Endometrial microvascular endothelial cells (primary cell): ENCODE measurements around the gene UBTD1. TPM values are rescaled to one million over a fixed set of nuclear protein-coding genes. Genes with fewer than 3 reads are reported as not detected.
"Not testable (repeated sequence)": the region's sequence is repeated elsewhere in the genome, so short reads cannot be mapped to it uniquely, and the experiment has no call there.

Experiments
- in situ Hi-C: cut with HindIII; loops from 2 replicates; pipeline ENCODE4 v1.10.0; 2017; ENCODE audit warnings: low sequenced_read_pairs, low pct_unique_long_range_greater_than_20kb; ENCODE audit errors: inconsistent ontology term
- total RNA-seq: library from RNA; depleted of rRNA; stranded (reverse); fragments of >200 nt; gene quantifications from one replicate; pipeline ENCODE4 v1.2.3, GENCODE V29; 2015; ENCODE audit errors: inconsistent ontology term

Gene UBTD1
- total RNA-seq, 1 donor from 2014 or later, result 34.5 TPM

GRCh38 chr10:97549587-97550322 lies 51.0 kb downstream of the UBTD1 start:
- in situ Hi-C loops, result no loop called here

DNA sequence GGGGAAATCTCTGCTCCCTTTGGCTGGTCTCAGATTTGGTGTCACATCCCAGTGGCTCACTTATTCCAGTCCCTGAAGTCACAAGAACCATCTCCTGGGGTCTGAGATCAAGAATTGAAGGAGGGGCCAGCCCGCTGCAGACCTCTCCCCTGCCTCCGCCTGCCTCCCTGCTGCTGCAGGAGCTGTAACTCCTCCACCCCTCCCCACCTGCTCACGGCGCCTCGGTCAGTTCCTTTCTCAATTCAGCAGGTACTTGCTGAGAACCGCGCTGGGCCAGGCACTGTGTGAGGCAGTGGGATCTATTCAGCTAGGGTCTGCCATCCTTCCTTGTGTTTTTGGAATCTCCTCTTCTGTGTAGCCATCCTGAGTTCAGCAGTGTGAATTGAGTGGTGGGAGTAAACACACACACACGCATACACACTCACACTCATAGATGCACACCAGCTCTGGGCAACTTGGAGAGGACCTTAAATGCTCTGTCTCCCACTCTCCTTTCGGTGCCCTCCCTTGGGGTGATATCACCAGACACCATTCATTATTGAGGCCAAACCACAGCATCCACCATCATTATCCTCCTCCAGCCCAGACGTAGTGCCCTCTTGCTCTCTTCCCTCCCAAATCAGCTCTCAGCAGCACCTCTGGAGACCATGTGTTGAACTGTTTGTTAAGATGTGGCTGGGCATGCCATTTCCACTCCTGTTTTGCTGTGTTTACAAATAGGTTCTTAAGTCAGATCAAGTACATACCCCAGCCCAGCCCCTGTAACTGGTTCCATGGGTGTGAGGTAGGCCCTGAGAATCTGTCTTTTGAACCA lies 51.8 kb downstream of the UBTD1 start:
- in situ Hi-C loops, result no loop called here

DNA sequence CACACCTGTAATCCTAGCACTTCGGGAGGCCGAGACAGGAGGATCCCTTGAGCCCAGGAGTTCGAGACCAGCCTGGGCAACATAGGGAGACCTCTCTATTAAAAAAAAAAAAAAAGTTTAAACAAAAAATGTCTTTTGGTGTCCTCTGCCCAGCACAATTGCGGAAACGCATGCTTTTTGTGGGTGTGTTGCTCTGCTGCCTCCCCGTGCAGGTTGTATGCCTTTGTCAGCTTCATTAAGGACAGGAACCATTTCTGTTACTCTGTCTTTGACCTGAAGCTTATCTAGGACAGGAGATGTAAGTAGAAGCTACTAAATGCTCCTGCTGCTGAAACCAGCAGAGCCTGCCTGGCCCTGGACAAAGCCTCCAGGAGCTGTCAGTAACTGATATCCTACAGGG lies 52.5 kb downstream of the UBTD1 start:
- in situ Hi-C loops, result no loop called here

GRCh38 chr10:97553575-97554031 lies 54.9 kb downstream of the UBTD1 start:
- in situ Hi-C loops, result no loop called here

DNA sequence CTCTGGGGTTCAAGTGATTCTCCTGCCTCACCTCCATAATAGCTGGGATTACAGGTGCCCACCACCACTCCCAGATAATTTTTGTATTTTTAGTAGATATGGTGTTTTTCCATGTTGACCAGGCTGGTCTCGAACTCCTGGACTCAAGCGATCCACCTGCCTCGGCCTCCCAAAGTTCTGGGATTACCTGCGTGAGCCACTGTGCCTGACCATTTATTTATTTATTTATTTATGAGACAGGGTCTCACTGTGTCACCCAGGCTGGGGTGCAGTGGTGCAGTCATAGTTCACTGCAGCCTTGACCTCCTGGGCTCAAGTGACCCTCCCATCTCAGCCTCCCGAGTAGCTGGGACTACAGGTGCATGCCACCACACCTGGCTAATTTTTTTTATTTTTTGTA lies 55.6 kb downstream of the UBTD1 start:
- in situ Hi-C loops, result not testable (repeated sequence)

DNA sequence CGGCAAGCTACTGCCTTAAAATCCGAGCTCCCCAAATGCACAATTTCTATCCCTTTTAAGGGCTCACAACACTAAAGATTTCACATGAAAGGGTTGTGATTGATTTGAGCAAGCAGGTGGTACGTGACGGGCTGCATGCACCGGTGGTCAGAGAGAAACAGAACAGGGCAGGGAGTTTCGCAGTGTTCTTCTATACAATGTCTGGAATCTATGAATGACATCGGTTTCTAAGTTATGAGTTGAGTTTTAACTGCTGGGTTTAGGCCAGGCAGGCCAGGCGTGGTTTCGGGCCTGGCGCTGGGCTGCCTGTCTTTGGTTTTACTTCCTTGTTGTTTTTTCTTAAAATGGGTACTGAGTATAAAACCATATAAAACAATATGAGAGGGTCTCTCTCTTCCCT lies 56.8 kb downstream of the UBTD1 start:
- in situ Hi-C loops, result not testable (repeated sequence)

DNA sequence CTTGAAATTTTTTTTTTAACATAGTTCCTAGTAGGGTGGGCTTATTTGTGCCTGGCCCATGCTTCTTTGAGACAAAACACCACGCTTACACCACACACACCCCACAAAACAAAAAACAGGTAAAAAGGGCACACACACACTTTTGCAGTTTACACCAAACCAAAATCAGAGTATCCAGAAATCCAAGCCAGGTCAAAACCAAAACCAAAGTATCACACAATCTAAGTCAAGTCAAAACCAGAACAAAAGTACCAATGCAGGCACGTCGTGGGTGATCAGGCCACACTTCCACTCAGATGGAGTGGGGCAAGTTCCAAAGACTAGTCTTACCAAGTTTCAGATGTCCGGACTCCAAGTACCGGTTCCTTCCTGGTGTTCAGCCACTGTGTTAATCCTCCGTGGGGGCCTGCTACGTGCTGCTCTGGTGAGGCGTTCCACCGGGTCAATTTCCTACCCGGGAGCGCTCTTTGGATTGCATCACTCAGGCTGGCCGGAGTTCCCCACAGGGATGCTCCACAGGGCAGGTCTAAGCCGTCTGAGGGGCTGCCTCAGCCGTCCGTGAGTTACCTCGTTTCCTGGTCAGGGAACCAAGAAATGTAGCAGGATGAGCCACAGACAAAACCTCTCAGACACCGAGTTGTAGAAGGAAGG lies 62.1 kb downstream of the UBTD1 start:
- in situ Hi-C loops, result not testable (repeated sequence)

GRCh38 chr10:97561386-97562077 lies 62.8 kb downstream of the UBTD1 start:
- in situ Hi-C loops, result not testable (repeated sequence)

- in situ Hi-C loops, result not testable (repeated sequence)
Measured at GRCh38 chr10:97562329-97562728, 63.6 kb downstream of the UBTD1 start.

DNA sequence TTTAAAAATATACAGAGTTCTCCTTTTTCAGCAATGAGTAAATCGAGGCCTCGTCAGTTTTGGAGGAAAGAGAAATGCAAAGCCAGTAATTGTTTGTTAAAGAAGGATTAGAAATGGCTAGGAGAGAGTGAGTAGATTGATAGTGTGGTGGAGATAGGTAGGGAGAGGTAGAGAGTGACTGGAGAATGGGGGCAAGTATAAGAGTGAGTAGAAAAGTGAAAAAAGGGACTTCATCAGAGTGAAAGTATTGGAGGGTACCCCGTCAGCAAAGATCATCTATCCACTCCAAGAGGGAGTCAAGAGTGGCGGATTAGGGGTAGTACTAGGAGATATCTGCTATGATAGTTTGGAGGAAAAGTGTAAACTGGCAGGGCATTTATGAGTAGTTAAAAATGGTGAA lies 64.6 kb downstream of the UBTD1 start:
- in situ Hi-C loops, result no loop called here

DNA sequence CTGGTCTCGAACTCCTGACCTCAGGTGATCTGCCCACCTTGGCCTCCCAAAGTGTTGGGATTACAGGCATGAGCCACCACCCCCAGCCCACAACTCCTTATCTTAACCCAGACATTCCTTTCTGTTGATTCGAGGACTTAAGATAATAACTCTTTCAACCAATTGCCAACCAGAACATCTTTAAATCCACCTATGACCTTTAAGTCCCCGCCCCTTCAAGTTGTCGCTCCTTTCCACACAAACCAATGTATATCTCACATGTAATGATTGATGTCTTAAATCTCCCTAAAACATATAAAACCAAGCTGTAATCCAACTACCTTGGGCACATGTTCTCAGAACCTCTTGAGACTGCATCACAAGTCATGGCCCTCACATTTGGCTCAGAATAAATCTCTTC lies 66.1 kb downstream of the UBTD1 start:
- in situ Hi-C loops, result no loop called here

DNA sequence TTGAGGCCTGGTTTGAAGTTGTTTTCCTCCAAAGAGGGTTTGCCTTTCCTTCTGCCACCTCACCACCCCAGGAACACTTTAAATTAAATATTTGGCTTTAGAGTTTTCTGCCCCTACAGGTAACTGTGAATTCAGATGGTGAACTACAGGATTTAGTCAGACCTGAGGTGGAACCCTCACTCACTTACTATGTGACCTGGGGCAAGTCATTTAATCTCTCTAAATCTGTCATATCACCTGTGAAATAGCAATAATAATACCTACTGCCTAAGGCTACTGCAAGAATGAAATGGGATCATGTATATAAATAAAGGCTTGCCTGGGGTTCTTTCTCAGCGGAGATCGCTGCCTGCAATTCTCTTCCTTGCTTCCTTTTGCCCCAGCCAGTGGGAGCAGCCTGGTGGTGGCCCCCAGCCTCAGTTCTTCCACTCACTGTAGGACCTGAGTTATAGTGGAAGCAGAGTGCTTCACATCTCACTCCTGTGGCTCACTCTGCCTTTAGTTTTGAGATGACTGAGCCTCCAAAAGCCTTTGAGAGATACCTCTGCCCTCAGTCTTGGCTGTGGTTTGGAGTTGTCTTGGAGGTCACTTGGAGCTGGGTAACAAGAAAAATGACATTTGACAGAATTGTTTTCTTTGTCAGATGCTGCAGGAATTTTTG lies 67.7 kb downstream of the UBTD1 start:
- in situ Hi-C loops, result no loop called here

DNA sequence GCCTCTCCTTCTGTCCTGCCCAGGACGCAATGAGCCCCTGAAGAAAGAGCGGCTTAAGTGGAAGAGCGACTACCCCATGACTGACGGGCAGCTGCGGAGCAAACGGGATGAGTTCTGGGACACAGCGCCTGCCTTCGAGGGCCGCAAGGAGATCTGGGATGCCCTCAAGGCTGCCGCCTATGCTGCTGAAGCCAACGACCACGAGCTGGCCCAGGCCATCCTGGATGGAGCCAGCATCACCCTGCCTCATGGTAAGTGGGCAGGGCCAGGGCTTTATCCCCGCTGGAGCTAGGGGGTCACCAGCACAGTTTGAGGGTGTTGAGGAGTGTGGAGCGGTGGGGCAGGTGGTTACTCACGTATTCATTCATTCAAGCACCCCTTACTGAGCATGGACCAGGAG lies 69.2 kb downstream of the UBTD1 start:
- in situ Hi-C loops, result no loop called here

- in situ Hi-C loops, result no loop called here
Measured at GRCh38 chr10:97570146-97570788, 71.5 kb downstream of the UBTD1 start.

- in situ Hi-C loops, result no loop called here
Measured at GRCh38 chr10:97570789-97571471, 72.2 kb downstream of the UBTD1 start.

- in situ Hi-C loops, result no loop called here
Measured at GRCh38 chr10:97571622-97572021, 72.9 kb downstream of the UBTD1 start.

- in situ Hi-C loops, result no loop called here
Measured at GRCh38 chr10:97572214-97572989, 73.7 kb downstream of the UBTD1 start, which contains the start of gene ANKRD2. Gene ANKRD2 (plus strand): TSS chr10:97572779. CDS start chr10:97572789, 10 bp downstream.
